Measurements from ENCODE around the gene NPR2. TPM values are rescaled to one million over a fixed set of nuclear protein-coding genes. Genes with fewer than 3 reads are reported as not detected.

NPR2 gene
- total and polyA plus RNA-seq, 2 donors (not counting 3 experiments of a cell fraction or from before 2014, with no cell fraction given), result 16.4 to 25.6 TPM

- TF ChIP-seq EZH2 (IDR thresholded peaks at IDR 0.05; ENCODE audit: borderline replicate concordance, low read depth, low read length, severe bottlenecking) (no peak), JUN (IDR thresholded peaks at IDR 0.05; ENCODE audit: borderline replicate concordance, insufficient read depth, insufficient read length, low read depth) (no peak), GATA2 (IDR thresholded peaks at IDR 0.05; ENCODE audit: insufficient read depth, insufficient read length, low read depth, low read length) (no peak), POLR2AphosphoS5 (IDR thresholded peaks at IDR 0.05; ENCODE audit: insufficient read depth, low read depth, low read length) (no peak), MYC (IDR thresholded peaks at IDR 0.05; ENCODE audit: low read depth, low read length) (no peak), MAX (IDR thresholded peaks at IDR 0.05; ENCODE audit: insufficient read depth, insufficient read length) (no peak), POLR2A (IDR thresholded peaks at IDR 0.05; ENCODE audit: low read depth, low read length) (no peak), CTCF (IDR thresholded peaks at IDR 0.05; ENCODE audit: extremely low read depth in 1 of 2, insufficient read depth in 1 of 2, low read depth in 1 of 2, low read length in 2 of 2) (no peak), FOS (IDR thresholded peaks at IDR 0.05; ENCODE audit: borderline replicate concordance, insufficient read depth, low read length) (no peak)
- dilution Hi-C loops (cut with MboI; ENCODE audit: extremely low pct_ligation_motif_present, low sequenced_read_pairs), result no loop called here
- no peaks in the 10 kb centered on the region for H3K9me1 ChIP-seq (replicated peaks; ENCODE audit: control insufficient read depth, extremely low read depth, insufficient read depth, low read length)
- no peak overlapping the region for H3K4me3 ChIP-seq (replicated peaks in 1 of 3; ENCODE audit: insufficient read depth in 1 of 3, low read depth in 1 of 3, low read length in 3 of 3)
- BruUV-seq (replicated peaks), result no TSS peak
- intact Hi-C loops (cut with micrococcal nuclease), result no loop called here
- H3K36me3 ChIP-seq (ENCODE audit: control insufficient read depth in 2 of 2, extremely low read depth in 1 of 2, insufficient read depth in 2 of 2, low read length in 2 of 2), result no peaks in the 10 kb centered on the region
- no peaks in the 10 kb centered on the region for H3K79me2 ChIP-seq (ENCODE audit: control insufficient read depth, insufficient read depth, low read length)
- H3K4me2 ChIP-seq (ENCODE audit: insufficient read depth, low read length), result no peak overlapping the region
- H3K27me3 ChIP-seq (ENCODE audit: control insufficient read depth in 2 of 2, insufficient read depth in 2 of 2, low read length in 2 of 2), result no peaks in the 10 kb centered on the region
- no peak overlapping the region for H2AFZ ChIP-seq (ENCODE audit: low read depth, low read length)
- H3K27ac ChIP-seq (ENCODE audit: insufficient read depth, low read depth, low read length), result no peak overlapping the region
- ChIA-PET CTCF (interaction anchor here (0.6 to 1.4 kb wide), 2 partner anchors 10 to 115 kb away, joined by 3 to 4 read pairs; no protein-coding TSS in a partner anchor), POLR2A (no interaction called here)
- H4K20me1 ChIP-seq (replicated peaks; ENCODE audit: control insufficient read depth, extremely low read depth, insufficient read depth, low read length), result no peaks in the 10 kb centered on the region
- DNase-seq (ENCODE audit: low read depth, low spot score) (no peak), FAIRE-seq (no peak)
- H3K9ac ChIP-seq (replicated peaks; ENCODE audit: extremely low read depth, insufficient read depth, low read length), result no peak overlapping the region
- no peaks in the 10 kb centered on the region for H3K9me3 ChIP-seq (replicated peaks; ENCODE audit: control insufficient read depth, insufficient read depth, low read length)
- peaks cover 21% of the 10 kb centered on the region for H3K4me1 ChIP-seq (ENCODE audit: control insufficient read depth, extremely low read depth, insufficient read depth, low read length)
Observed at GRCh38 chr9:35767458-35767857, 23.9 kb upstream of the NPR2 start.
